Stomach (tissue), 4 donors: ENCODE data around the gene PIP4K2B.

ENCODE experiments used
- CTCF ChIP-seq, 7 experiments: fragments of 450-650 bp in 4 of 7; fragments of 200-600 bp in 3 of 7; sonication (generic) in 3 of 7; IDR thresholded peaks; one replicate each; pipeline ENCODE4 v1.5.1; 2016 to 2019; ENCODE audit warnings: antibody characterized with exemption in 7 of 7, control low read depth in 2 of 7, mild to moderate bottlenecking in 1 of 7
- POLR2A ChIP-seq, 4 donors: fragments of 450-650 bp; IDR thresholded peaks; one replicate each; pipeline ENCODE4 v1.6.1; 2016; ENCODE audit warnings: antibody characterized with exemption in 4 of 4, control low read depth in 2 of 4, mild to moderate bottlenecking in 1 of 4, moderate library complexity in 1 of 4

DNA sequence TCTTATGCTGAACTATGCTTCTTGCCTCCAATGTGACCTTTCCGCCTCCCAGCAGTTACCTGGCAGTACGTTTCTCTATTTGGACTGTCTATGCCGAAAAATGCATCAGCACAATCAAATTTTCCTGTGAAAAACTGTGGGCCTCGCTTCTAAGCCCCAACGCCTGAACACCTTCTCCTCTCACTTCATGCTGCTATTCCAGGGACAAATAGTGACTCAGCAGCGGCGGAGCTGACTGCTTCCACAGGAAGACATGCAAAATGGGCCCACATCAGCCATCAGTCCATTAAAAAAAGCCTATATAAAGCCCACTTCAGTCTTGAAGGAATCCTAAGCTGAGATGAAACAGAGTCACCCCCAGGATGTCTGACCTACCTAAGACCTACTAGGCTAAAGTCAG lies 10.5 kb upstream of the PIP4K2B start:
- TF ChIP-seq CTCF (IDR thresholded peaks at IDR 0.05) = no peak
- TF ChIP-seq POLR2A (IDR thresholded peaks at IDR 0.05) = no peak
